Smooth muscle cell (in vitro differentiated cells): ENCODE measurements around the gene MON2. TPM values are rescaled to one million over a fixed set of nuclear protein-coding genes. Genes with fewer than 3 reads are reported as not detected.

ENCODE experiments used
- DNase-seq: peaks from one replicate; lab custom pipeline; 2025; ENCODE audit not compliant: unreplicated experiment; lab: John Stamatoyannopoulos, UW
- H2AFZ ChIP-seq: fragments of 200-600 bp; sonication (generic); 2 replicates; pipeline ENCODE4 v1.6.0; 2016; ENCODE audit warnings: antibody characterized with exemption, low read depth, mild to moderate bottlenecking
- H3F3A ChIP-seq: fragments of 200-600 bp; sonication (generic); 2 replicates; pipeline ENCODE4 v1.6.0; 2017; ENCODE audit warnings: antibody characterized with exemption, low read depth
- H3K27ac ChIP-seq: fragments of 200-600 bp; sonication (generic); 2 replicates; pipeline ENCODE4 v1.5.1; 2016; ENCODE audit warnings: low read depth, mild to moderate bottlenecking
- H3K27me3 ChIP-seq: fragments of 200-600 bp; sonication (generic); 2 replicates; pipeline ENCODE4 v1.6.1; 2016; ENCODE audit warnings: low read depth, mild to moderate bottlenecking
- H3K36me3 ChIP-seq: fragments of 200-600 bp; sonication (generic); 2 replicates; pipeline ENCODE4 v1.5.1; 2016; ENCODE audit warnings: low read depth
- H3K4me1 ChIP-seq: fragments of 200-600 bp; sonication (generic); 2 replicates; pipeline ENCODE4 v1.5.1; 2016; ENCODE audit warnings: low read depth
- H3K4me2 ChIP-seq: fragments of 200-600 bp; sonication (generic); 2 replicates; pipeline ENCODE4 v1.6.0; 2016; ENCODE audit warnings: mild to moderate bottlenecking
- H3K4me3 ChIP-seq: fragments of 200-600 bp; sonication (generic); 2 replicates; pipeline ENCODE4 v1.5.1; 2016; ENCODE audit warnings: mild to moderate bottlenecking
- H3K79me2 ChIP-seq: fragments of 200-600 bp; sonication (generic); 2 replicates; pipeline ENCODE4 v1.6.0; 2016; ENCODE audit warnings: low read depth, mild to moderate bottlenecking
- H3K9ac ChIP-seq: fragments of 200-600 bp; sonication (generic); 2 replicates; pipeline ENCODE4 v1.6.0; 2016; ENCODE audit warnings: low read depth
- H3K9me3 ChIP-seq: fragments of 200-600 bp; sonication (generic); replicated peaks from 2 replicates; pipeline ENCODE4 v1.5.1; 2016; ENCODE audit warnings: low read depth
- H4K20me1 ChIP-seq: fragments of 200-600 bp; sonication (generic); 2 replicates; pipeline ENCODE4 v1.6.0; 2016; ENCODE audit warnings: low read depth
- CTCF ChIP-seq: fragments of 200-600 bp; sonication (generic); IDR thresholded peaks from 2 replicates; pipeline ENCODE4 v1.5.1; 2017; ENCODE audit warnings: borderline replicate concordance, mild to moderate bottlenecking, antibody characterized with exemption; ENCODE audit not compliant: insufficient read depth, poor library complexity, severe bottlenecking
- WGBS: methylation state at CpG from one replicate; pipeline ENCODE4 v1.1.7; 2016; ENCODE audit warnings: low lambda C conversion rate; 5-methylcytosine and 5-hydroxymethylcytosine counted together
- polyA plus RNA-seq: library from polyadenylated mRNA; unstranded; fragments of >200 nt; fragmentation: Nextera tagmentation; extraction: Ambion mirVana; gene quantifications from 2 replicates; pipeline ENCODE4 v1.2.1, GENCODE V29; 2016
- total RNA-seq: library from RNA; depleted of rRNA; stranded (reverse); fragments of >200 nt; gene quantifications from 2 replicates; pipeline ENCODE4 v1.2.3, GENCODE V29; 2014

Gene MON2
- total and polyA plus RNA-seq, 2 experiments from 2014 or later = 18.1 to 72.5 TPM

GRCh38 chr12:62537551-62537950 is 70.9 kb downstream of the MON2 start:
- TF ChIP-seq CTCF = no peak
- Histone ChIP-seq H3K9me3 (no peaks in the 10 kb centered on the region), H3K27ac (peak overlapping the region; percentile 31), H3K27me3 (no peaks in the 10 kb centered on the region), H3K79me2 (peaks cover 3% of the 10 kb centered on the region), H2AFZ (no peak overlapping the region), H4K20me1 (no peaks in the 10 kb centered on the region), H3K4me1 (no peaks in the 10 kb centered on the region), H3K9ac (no peak overlapping the region), H3F3A (no peaks in the 10 kb centered on the region), H3K36me3 (peaks cover 11% of the 10 kb centered on the region), H3K4me3 (no peak overlapping the region), H3K4me2 (no peak overlapping the region)
- no peak for DNase-seq
- WGBS = 100% methylated on average over 2 of the region's 2 CpGs

GRCh38 chr12:62540354-62540753 is 73.7 kb downstream of the MON2 start:
- WGBS = 73% methylated on average over 2 of the region's 2 CpGs
- no peak for TF ChIP-seq CTCF
- peaks cover 2% of the 10 kb centered on the region for H3K79me2 ChIP-seq
- DNase-seq = no peak
- no peak overlapping the region for H3K9ac ChIP-seq
- no peaks in the 10 kb centered on the region for H3K27me3 ChIP-seq
- no peak overlapping the region for H3K4me2 ChIP-seq
- peaks cover 9% of the 10 kb centered on the region for H3K36me3 ChIP-seq
- H3K4me1 ChIP-seq = no peaks in the 10 kb centered on the region
- no peak overlapping the region for H3K4me3 ChIP-seq
- H3F3A ChIP-seq = no peaks in the 10 kb centered on the region
- H4K20me1 ChIP-seq = no peaks in the 10 kb centered on the region
- no peaks in the 10 kb centered on the region for H3K9me3 ChIP-seq
- H2AFZ ChIP-seq = no peak overlapping the region
- H3K27ac ChIP-seq = no peak overlapping the region

- WGBS = 97% methylated on average over 1 of the region's 1 CpG
- peaks cover 13% of the 10 kb centered on the region for H3K36me3 ChIP-seq
- no peak overlapping the region for H3K4me3 ChIP-seq
- no peak overlapping the region for H3K4me2 ChIP-seq
- no peak for DNase-seq
- no peak for TF ChIP-seq CTCF
- H3K4me1 ChIP-seq = no peaks in the 10 kb centered on the region
- H3F3A ChIP-seq = no peaks in the 10 kb centered on the region
- H3K27me3 ChIP-seq = no peaks in the 10 kb centered on the region
- H2AFZ ChIP-seq = no peak overlapping the region
- no peaks in the 10 kb centered on the region for H3K79me2 ChIP-seq
- H3K27ac ChIP-seq = no peak overlapping the region
- no peaks in the 10 kb centered on the region for H4K20me1 ChIP-seq
- no peak overlapping the region for H3K9ac ChIP-seq
- H3K9me3 ChIP-seq = no peaks in the 10 kb centered on the region
Observed at GRCh38 chr12:62542814-62543213, 76.2 kb downstream of the MON2 start.

- H3K27ac ChIP-seq = no peak overlapping the region
- no peaks in the 10 kb centered on the region for H3K79me2 ChIP-seq
- TF ChIP-seq CTCF = no peak
- no peaks in the 10 kb centered on the region for H3K4me1 ChIP-seq
- no peak overlapping the region for H2AFZ ChIP-seq
- no peaks in the 10 kb centered on the region for H4K20me1 ChIP-seq
- no peak for DNase-seq
- no peak overlapping the region for H3K4me3 ChIP-seq
- H3K9me3 ChIP-seq = no peaks in the 10 kb centered on the region
- WGBS = 95% methylated on average over 5 of the region's 5 CpGs
- H3K4me2 ChIP-seq = no peak overlapping the region
- H3F3A ChIP-seq = no peaks in the 10 kb centered on the region
- H3K27me3 ChIP-seq = no peaks in the 10 kb centered on the region
- H3K9ac ChIP-seq = no peak overlapping the region
- peaks cover 12% of the 10 kb centered on the region for H3K36me3 ChIP-seq
Observed at GRCh38 chr12:62543324-62543723, 76.7 kb downstream of the MON2 start.
